ENCODE results near the gene RAB28.

DNA sequence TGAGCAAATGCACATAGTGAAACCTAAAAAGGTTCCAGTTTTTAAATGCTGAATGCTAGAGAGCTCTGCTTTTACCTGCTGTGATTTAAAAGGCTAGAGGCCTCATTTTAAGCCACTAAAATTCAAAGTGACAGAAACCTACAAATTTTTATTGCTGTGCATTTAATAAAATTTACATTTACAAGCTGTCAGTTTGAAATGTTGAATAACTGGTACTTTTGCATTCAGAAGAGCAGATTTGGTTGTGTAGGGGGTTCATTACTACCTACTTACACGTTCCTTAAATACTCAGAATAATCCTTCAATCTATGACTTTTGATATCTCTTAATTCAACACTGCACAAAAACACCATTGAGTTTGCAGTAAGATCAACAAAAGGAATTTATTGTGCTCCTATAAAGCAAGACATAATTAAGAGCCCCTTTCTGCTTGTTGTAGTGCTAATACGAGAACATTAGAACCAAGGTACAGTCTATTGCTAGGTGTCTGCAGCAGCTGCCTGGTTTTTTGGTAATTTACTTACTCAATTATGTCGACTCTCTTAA, 32.2 kb upstream of the RAB28 start:
- TF ChIP-seq, protein P1, sequence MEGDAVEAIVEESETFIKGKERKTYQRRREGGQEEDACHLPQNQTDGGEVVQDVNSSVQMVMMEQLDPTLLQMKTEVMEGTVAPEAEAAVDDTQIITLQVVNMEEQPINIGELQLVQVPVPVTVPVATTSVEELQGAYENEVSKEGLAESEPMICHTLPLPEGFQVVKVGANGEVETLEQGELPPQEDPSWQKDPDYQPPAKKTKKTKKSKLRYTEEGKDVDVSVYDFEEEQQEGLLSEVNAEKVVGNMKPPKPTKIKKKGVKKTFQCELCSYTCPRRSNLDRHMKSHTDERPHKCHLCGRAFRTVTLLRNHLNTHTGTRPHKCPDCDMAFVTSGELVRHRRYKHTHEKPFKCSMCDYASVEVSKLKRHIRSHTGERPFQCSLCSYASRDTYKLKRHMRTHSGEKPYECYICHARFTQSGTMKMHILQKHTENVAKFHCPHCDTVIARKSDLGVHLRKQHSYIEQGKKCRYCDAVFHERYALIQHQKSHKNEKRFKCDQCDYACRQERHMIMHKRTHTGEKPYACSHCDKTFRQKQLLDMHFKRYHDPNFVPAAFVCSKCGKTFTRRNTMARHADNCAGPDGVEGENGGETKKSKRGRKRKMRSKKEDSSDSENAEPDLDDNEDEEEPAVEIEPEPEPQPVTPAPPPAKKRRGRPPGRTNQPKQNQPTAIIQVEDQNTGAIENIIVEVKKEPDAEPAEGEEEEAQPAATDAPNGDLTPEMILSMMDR (IDR thresholded peaks at IDR 0.05) = no peak
- TF ChIP-seq POLR2AphosphoS5 (IDR thresholded peaks at IDR 0.05) (no peak), POLR2A (IDR thresholded peaks at IDR 0.05; ENCODE audit: low read depth) (no peak), EP300 (IDR thresholded peaks at IDR 0.05) (no peak)
